DOHH2 (cell line): Measurements from ENCODE around the gene FAM120A.

ENCODE experiments used
- EZH2phosphoT487 ChIP-seq: fragments of 200-600 bp; sonication (generic); IDR thresholded peaks from 2 replicates; pipeline ENCODE4 v1.6.1; 2017; ENCODE audit warnings: borderline replicate concordance, mild to moderate bottlenecking, antibody characterized with exemption, low read length, moderate library complexity, mixed read lengths
- TF ChIP-seq, protein P1 (sequence below): fragments of 200-600 bp; sonication (generic); IDR thresholded peaks from one replicate; pipeline ENCODE4 v1.5.1; 2014; ENCODE audit warnings: antibody characterized with exemption, mild to moderate bottlenecking, low read depth, low read length; ENCODE audit not compliant: poor library complexity, severe bottlenecking

DNA sequence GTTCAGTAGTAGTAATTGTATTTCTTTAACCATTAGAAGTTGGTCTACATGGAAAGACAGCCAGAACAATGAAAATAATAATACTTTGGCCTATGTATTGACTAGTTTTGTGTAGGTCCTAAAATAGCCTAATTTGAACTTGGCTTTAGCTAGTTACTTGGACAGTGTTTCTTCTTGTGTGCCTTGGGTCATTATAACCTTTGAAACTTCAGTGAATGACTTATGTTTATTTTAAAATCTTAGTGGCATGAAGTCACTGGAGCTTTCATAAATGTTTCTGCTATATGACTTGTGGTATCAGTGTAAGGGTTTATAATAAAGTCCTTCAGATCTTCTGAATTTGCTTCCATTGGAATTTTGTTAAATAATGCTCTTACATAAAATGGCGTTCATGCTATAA, 4.5 kb downstream of the FAM120A start:
- TF ChIP-seq, protein P1, sequence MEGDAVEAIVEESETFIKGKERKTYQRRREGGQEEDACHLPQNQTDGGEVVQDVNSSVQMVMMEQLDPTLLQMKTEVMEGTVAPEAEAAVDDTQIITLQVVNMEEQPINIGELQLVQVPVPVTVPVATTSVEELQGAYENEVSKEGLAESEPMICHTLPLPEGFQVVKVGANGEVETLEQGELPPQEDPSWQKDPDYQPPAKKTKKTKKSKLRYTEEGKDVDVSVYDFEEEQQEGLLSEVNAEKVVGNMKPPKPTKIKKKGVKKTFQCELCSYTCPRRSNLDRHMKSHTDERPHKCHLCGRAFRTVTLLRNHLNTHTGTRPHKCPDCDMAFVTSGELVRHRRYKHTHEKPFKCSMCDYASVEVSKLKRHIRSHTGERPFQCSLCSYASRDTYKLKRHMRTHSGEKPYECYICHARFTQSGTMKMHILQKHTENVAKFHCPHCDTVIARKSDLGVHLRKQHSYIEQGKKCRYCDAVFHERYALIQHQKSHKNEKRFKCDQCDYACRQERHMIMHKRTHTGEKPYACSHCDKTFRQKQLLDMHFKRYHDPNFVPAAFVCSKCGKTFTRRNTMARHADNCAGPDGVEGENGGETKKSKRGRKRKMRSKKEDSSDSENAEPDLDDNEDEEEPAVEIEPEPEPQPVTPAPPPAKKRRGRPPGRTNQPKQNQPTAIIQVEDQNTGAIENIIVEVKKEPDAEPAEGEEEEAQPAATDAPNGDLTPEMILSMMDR, result no peak
- TF ChIP-seq EZH2phosphoT487, result no peak
